ENCODE results near the gene GRK5.
"Not testable (repeated sequence)": the region's sequence is repeated elsewhere in the genome, so short reads cannot be mapped to it uniquely, and the experiment has no call there.

GRK5 gene

GRCh38 chr10:119178372-119179119 lies 28.8 kb upstream of the GRK5 start, which contains the start of gene PRDX3:
TSS of gene PRDX3 (minus strand) at chr10:119178812. CDS start at chr10:119178790, 22 bp downstream.
- Mint-ChIP-seq H3K27me3 (ENCODE audit: low read depth) (no peaks in the 10 kb centered on the region), H3K4me3 (peak within 1 kb of the TSS; percentile 99), H3K9me3 (no peaks in the 10 kb centered on the region), H3K27ac (peak within 1 kb of the TSS; percentile 93 to 96 (median 95)), H3K4me1 (peaks cover 11% of the 10 kb centered on the region), H3K36me3 (ENCODE audit: low read depth) (peaks cover 19% of the 10 kb centered on the region)
- TF ChIP-seq CTCF (IDR thresholded peaks at IDR 0.05; ENCODE audit: unreplicated experiment in 3 of 3): no peak

- not testable (repeated sequence) for H3K9me3 Mint-ChIP-seq; H3K4me1 Mint-ChIP-seq; H3K4me3 Mint-ChIP-seq; H3K27ac Mint-ChIP-seq; H3K27me3 Mint-ChIP-seq (ENCODE audit: low read depth)
- H3K36me3 Mint-ChIP-seq (ENCODE audit: low read depth): peaks cover 13% of the 10 kb centered on the region
These were observed 26.4 kb upstream of the GRK5 start for GRCh38 chr10:119180850-119181400.

GRCh38 chr10:119183664-119184412 lies 23.5 kb upstream of the GRK5 start:
- Mint-ChIP-seq H3K4me3 (peak overlapping the region in 1 of 3 experiments; percentile 37), H3K9me3 (peaks cover 4% of the 10 kb centered on the region), H3K27ac (no peak overlapping the region), H3K4me1 (no peaks in the 10 kb centered on the region), H3K27me3 (ENCODE audit: low read depth) (no peaks in the 10 kb centered on the region), H3K36me3 (ENCODE audit: low read depth) (peaks cover 5% of the 10 kb centered on the region)
- TF ChIP-seq CTCF (IDR thresholded peaks at IDR 0.05; ENCODE audit: unreplicated experiment in 3 of 3): no peak

- Mint-ChIP-seq H3K36me3 (ENCODE audit: low read depth) (no peaks in the 10 kb centered on the region), H3K4me1 (peaks cover 6% of the 10 kb centered on the region), H3K27ac (no peak overlapping the region), H3K4me3 (no peak overlapping the region), H3K27me3 (ENCODE audit: low read depth) (peaks cover 8% of the 10 kb centered on the region), H3K9me3 (no peaks in the 10 kb centered on the region)
- no peak for TF ChIP-seq CTCF (IDR thresholded peaks at IDR 0.05; ENCODE audit: unreplicated experiment in 3 of 3)
These were observed 17.5 kb upstream of the GRK5 start for GRCh38 chr10:119189811-119190282.

GRCh38 chr10:119190353-119190752 lies 17.0 kb upstream of the GRK5 start:
- no peak overlapping the region for H3K27ac Mint-ChIP-seq
- TF ChIP-seq CTCF (IDR thresholded peaks at IDR 0.05; ENCODE audit: unreplicated experiment in 3 of 3): no peak
- no peak overlapping the region for H3K4me3 Mint-ChIP-seq
- H3K27me3 Mint-ChIP-seq (ENCODE audit: low read depth): peaks cover 10% of the 10 kb centered on the region
- H3K9me3 Mint-ChIP-seq: no peaks in the 10 kb centered on the region
- H3K4me1 Mint-ChIP-seq: peaks cover 6% of the 10 kb centered on the region
- H3K36me3 Mint-ChIP-seq (ENCODE audit: low read depth): no peaks in the 10 kb centered on the region
